Inflammatory macrophage treated with lipopolysaccharide for 4 hours (primary cell): ENCODE measurements around the gene EXOC1L.
A peak's percentile ranks its signal among the peaks of the same experiment; 100 is the strongest.
"Not testable (repeated sequence)": the region's sequence is repeated elsewhere in the genome, so short reads cannot be mapped to it uniquely, and the experiment has no call there.

ENCODE experiments used
- DNase-seq: peaks from one replicate; pipeline ENCODE4 v3.0.0-alpha.2; 2020

EXOC1L gene

DNA sequence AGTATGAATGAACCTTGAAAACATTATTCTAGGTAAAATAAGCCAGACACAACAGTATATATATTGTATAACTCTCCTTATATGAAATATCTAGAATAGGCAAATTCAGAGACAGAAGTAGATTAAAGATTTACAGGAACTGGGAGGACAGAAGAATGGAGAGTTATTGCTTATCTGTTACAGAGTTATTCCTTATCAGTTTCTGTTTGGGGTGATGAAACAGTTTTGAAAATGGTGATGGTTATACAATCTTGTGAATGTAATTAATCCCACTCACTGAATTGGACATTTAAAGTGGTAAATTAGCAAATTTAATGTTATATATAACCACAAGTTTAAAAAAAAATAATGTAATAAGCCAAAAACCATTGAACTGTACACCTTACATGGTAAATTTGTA lies 19.4 kb downstream of the EXOC1L start:
- DNase-seq = no peak

DNA sequence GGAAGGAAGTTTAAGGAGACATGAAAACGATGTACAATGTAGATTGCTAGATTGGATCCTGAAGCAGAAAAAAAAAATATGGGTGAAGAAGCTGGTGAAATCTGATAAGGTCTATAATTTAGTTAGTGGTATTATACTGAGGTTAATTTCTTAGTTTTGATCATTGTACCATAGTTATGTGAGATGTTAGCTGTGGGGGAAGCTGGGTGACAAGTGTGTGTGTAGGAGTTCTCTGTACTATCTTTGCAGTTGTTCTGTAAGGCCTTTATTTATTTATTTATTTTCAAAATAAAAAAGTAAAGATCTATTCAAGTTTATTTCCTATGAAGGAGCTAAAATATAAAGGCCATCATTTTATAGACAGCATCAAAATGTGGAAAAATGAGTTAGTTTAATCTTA lies 21.4 kb downstream of the EXOC1L start:
- DNase-seq = no peak

DNA sequence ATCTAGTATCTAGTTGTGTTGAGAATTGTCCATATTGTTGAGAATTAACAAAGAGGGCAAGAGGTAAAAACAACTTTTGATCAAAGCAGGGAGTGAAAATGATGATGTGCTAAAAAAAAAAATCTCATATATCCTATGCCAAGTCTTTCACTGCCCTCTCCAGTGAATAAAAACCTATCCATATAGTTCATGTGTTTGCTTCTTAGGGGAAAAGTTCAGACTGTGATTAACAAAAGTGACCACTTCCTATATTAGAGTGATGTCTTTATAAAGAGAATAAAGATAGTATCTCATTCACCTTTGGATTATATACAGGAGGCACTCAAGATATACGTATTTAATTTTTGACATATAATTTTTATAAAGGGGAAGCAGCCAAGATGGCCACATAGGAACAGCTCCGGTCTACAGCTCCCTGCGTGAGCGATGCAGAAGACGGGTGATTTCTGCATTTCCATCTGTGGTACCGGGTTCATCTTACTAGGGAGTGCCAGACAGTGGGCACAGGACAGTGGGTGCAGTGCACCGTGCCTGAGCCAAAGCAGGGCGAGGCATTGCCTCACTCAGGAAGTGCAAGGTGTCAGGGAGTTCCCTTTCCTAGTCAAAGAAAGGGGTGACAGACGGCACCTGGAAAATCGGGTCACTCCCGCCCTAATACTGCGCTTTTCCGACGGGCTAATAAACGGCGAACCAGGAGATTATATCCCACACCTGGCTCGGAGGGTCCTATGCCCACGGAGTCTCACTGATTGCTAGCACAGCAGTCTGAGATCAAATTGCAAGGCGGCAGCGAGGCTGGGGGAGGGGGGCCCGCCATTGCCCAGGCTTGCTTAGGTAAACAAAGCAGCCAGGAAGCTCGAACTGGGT lies 22.0 kb downstream of the EXOC1L start:
- DNase-seq = not testable (repeated sequence)

DNA sequence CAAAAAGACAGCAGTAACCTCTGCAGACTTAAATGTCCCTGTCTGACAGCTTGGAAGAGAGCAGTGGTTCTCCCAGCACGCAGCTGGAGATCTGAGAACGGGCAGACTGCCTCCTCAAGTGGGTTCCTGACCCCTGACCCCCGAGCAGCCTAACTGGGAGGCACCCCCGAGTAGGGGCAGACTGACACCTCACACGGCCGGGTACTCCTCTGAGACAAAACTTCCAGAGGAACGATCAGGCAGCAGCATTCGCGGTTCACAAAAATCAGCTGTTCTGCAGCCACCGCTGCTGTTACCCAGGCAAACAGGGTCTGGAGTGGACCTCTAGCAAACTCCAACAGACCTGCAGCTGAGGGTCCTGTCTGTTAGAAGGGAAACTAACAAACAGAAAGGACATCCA lies 22.7 kb downstream of the EXOC1L start:
- DNase-seq = not testable (repeated sequence)

DNA sequence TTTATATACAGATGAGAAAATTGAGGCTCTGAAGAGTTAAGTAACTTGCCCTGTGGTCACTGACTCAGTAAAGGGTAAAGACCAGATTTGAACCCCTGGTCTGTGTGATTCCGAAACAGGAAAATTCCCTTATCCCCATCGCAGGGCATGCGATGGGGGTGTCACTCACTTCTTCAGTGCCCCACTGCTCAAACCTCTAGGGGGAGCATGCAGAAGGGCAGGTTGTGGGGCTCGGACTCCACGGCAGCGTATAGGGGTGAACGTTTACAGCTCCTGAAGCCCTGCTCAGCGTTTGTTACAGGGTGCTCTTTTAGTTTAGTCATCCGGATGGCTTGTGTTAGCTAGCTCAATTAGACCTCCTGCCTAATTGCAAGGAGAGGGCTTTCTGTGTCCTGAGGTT lies 30.1 kb downstream of the EXOC1L start:
- DNase-seq = no peak

DNA sequence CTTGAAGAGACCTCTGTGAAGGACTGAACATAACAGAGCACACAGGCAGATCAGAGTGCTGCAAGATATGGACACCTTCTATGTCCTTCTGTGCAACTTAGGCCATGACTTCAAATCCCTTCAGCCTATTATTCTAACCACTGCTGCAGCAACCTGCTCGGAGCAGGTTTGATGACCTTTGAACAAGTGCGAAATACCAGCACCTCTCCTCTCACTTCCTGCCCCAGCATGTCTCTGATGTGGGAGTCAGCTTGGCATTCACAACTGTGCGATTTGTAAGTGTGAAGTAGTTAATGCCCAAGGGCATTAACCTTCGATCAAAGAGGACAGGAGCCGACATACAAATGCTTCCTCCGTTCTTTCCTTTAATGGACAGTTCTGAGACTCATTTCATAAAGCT lies 32.3 kb downstream of the EXOC1L start:
- no peak for DNase-seq

DNA sequence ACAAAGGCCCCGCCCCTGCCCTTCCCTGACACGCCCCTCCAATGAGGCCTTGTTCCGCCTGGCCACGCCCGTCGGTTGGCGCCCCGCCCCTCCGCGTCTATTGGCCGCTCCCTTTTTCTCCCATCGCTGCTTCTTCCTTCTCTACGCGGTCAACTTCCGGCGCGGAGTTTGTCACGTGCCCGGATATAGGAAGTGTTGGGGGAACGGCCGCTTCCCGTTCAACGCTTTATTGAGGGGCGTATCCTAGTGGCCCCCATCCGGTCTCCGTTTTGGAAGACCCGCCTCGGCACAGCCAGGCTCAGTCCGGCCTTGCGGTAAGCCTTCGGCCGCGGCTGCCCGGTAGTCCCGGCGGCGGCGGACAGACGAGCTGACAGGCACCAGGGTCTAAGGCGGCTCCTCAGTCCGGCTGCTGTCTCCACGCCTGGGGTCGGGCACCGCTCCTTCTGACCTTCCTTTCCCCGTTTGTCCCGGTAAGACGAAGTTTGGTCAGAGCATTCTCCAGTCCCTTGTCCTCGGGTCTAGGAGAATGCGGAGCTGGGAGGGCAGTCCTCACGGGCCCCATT lies 34.0 kb downstream of the EXOC1L start, which contains the start of gene EXOC1:
TSS of gene EXOC1 (plus strand) at position 165 of the 563 bp plus-strand sequence. CDS start 4,676 bp downstream, outside the sequence.
- DNase-seq = peak; percentile 98

DNA sequence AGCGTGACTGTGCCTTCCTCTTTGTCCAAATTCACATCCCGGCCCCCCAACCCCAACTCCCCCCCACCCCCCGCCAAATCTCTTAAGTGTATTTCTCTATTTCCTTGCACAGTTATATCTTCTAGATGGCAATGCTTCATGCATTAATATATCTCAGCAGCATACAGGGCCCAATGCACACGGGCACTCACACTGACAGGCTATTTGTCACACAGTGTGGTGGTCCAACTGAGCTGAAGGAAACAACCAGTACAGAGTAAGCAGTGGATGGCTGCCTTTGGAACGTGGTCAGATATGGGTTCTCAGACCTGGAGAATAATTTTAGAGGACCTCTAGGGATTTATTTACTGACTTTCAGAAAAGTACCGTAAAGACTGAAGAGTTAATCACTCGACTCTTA lies 34.5 kb downstream of the EXOC1L start:
- DNase-seq = no peak

DNA sequence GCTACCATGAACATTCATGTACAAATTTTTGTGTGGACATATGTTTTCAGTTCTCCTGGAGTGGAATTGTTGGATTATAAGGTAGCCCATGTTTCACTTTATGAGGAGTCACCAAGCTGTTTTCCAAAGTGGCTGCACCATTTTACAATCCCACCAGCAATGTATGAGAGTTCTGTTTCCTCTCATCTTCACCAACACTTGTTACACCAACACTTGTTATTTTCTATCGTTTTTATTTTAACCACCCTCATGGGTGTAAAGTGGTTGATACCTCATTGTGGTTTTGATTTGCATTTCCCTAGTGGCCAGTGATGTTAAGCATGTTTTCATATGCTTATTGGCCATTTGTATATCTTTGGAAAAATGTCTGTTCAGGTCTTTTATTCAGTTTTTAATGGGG lies 38.0 kb downstream of the EXOC1L start:
- no peak for DNase-seq

DNA sequence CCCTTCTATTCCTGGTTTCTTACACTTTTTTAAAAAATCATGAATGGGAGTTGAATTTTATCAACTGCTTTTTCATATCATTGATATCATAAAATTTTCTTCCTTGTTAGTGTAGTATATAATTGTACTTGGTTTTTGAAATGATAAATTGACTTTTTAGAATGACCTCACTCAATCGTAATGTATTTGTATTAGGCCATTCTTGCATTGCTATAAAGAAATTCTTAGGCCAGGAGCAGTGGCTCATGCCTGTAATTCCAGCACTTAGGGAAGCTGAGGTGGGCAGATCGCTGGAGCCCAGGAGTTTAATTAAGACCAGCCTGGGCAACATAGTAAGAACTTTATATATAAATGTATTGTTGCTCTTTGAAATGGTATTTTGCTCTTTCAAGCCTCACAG lies 40.1 kb downstream of the EXOC1L start:
- no peak for DNase-seq

DNA sequence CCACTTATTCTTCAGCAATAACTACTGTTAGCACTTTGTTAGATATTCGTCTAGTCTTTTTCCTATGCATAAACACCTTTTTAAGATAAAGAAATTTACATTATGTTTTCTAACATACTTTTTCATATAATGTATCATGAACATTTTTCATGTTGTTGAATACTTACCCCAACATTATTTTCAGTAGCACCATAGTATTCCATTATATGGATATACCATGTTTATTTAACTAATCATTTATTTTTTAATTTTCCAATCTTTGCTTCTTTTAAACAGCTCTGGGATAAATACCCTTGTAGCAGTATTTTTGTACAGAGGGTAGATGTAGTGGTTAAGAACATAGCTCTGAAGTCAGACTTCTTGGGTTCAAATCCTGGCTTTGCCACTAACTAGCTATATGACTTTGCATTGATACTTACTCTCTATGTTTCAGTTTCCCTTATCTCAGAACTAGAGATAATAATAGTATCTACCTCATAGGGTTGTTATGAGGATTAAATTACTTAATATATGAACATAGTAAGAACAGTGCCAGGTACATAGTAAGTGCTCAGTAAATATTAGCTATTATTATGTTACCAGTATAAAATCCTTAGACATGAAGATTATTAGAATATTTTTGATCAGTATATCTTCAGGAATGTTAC lies 45.1 kb downstream of the EXOC1L start:
- DNase-seq = no peak

DNA sequence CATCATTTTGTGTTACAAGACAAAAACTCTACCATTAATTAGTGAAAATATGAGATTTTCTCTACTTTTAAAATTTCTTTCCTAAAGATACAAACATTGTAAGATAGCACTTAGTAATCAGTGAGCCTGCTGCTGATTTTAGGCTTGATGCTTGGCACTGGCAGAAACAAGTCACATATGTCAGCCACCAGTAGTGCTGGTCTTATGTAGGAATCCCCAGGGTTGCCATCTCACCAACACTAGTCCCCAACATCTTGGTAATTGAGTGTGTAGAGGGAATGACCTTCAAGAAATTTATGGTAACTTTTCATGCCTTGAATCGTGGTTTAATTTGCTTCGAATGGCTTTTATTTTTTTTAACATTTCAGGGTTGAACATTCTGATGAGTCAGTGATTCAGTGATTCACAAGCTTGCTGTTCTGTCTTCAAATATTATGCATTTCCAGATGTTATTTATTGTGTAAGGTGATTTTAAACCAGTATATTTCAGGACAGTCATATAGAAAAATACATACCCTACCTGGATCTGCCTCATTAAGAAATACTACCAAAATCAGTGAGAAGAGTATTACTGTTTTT lies 45.7 kb downstream of the EXOC1L start:
- DNase-seq = no peak

DNA sequence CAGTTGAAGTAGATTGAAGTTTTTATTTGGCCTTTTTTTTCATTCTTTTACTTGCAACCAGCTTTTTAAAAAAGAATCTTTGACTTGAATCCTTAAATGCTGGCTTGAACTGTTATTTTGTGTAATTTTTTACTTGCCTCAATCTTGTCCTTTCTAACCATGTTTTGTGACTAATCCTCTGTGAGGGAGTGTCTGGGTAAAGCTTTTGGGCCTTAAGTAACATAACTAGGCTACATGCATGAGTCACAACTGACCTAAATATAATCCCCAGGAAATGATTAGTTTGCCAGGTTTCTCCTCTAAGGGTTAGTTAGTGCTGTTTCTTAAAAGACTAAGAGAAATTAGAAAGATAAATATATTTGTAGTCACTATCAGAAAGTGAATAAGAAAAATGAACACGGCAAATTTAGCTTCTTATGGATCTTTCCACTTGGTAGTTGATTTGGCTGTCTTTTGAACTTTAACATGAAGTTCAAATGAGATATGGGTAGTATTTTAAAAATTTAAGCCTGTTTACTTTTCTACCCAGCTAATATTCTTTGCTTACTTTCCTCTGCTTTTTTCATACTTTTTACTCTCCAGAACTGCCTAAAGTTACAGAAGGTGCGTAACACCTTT lies 46.8 kb downstream of the EXOC1L start:
- DNase-seq = peak; percentile 88

DNA sequence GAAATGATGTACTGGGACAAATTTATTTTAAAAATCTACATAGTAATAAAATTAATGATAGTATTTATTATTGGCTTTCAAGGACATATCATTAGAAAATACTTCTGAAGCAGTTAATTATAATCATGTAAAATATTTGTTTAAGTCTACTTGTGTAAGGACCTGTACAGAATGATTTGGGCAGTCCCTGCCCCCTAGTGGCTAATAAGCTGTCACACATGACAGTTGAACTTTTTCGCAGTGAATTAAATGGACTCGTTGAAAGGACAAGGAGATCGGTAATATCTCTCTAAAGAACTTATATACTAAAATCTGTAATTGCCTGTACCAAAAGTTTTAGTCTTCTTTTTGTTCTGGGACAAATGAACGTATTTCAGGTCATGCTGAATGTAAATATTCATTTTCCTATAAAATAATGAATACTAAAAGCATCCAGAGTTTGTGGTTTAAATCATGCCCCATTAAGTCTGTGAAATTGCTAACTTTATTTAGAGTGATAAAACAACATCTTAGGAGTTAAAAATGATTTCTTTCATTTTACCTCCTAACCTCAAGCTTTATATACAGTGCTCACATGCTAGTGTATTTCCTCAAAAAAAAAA lies 47.5 kb downstream of the EXOC1L start:
- peak; percentile 76 for DNase-seq

DNA sequence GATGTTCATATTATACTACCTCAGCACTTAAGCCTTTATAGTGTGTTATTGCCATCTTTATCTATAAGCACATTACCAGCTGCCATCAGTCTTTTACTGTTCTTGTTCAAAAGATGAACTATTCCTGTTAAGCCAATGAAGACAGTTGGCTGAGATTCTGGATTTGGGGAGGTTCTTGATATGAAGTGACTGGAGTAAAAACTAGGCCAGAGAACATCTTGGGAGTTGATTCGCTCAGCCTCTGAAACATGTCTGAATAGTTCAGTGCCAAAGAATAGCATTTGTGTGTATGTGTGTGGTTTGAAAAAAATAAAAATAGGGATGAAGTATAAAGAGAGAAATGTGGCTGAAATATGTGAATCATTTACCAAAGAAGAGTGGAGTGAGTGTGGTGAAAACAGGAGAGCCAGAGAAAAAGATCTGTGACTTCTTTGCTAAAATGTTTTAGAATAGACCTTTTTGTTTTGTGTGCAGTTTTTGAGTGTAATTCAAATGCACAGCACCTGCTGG lies 49.0 kb downstream of the EXOC1L start:
- DNase-seq = no peak

DNA sequence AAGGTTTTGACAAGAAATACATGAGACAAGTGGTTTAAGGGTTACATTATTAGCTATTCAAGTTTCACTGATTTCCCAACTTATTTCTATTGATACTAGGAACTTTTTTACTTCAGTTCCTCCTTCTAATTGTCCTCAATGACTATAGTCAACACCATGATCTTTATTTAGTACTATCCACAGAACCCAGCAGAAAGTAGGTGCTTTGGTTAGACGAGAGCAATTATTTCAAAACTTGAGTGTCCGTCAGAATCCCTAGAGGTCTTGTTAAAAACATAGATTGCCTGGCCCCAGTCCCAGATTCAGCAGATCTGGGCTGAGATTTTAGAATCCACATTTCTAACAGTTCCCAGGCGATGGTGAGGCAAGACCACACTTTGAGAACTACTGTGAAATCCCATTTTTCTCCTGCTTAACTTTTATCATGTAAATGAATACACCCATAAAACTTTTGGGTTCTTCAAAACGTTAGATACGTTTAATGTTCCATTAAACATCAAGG lies 51.8 kb downstream of the EXOC1L start:
- no peak for DNase-seq

DNA sequence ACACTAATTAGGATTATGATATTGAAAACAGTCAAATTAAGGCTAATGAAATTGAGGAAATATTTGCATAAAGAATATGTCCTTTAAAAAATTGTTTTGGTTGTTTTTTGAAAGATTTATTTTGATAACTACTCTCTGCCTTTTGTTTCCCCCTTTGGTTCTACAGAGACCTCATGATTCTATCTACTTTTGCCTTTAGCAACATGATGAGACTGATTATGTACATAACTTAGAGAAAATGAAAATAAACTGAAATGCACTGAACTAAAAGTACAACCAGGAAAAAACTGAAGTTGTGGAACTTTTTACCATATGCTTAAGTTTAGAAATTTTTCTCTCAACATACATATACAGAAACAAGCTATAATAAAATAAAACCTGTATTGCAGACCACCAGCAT lies 55.2 kb downstream of the EXOC1L start:
- no peak for DNase-seq

DNA sequence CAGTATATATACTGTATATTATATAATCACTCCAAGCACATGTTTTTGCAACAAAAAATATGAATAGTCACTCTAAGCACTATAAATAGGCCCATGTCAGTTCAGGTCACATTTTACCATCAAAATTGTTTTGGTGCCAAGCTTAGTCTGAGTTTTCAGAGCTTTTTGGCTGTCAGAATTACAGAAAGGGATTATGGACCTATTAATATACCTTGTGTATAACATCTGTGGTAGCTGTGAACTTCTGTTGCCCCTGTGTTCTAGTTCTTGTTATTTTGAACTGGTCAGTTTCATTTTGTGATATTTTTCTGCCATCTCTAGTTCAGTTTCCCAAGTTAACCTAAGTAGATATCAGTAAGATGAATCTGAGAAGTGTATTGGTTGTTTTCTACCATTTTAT lies 56.8 kb downstream of the EXOC1L start:
- no peak for DNase-seq

DNA sequence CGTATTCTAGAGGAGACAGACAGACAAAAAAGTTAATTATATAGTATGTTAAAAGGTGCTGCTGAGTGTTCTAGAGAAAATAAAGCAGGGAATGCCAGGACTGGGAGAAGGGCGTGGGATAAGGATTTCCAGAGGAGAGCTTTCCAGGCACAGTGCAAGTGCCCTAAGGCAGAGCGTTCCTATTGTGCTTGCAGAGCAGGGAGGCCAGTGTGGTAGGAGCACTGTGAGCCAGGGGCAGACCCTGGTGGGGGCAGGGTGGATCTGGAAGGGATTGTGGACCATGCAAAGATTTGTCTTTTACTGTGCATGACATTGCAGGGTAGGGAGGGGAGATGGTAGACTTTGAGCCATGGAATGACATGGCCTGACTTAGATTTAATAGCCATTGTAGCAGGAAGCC lies 59.6 kb downstream of the EXOC1L start:
- DNase-seq = no peak

DNA sequence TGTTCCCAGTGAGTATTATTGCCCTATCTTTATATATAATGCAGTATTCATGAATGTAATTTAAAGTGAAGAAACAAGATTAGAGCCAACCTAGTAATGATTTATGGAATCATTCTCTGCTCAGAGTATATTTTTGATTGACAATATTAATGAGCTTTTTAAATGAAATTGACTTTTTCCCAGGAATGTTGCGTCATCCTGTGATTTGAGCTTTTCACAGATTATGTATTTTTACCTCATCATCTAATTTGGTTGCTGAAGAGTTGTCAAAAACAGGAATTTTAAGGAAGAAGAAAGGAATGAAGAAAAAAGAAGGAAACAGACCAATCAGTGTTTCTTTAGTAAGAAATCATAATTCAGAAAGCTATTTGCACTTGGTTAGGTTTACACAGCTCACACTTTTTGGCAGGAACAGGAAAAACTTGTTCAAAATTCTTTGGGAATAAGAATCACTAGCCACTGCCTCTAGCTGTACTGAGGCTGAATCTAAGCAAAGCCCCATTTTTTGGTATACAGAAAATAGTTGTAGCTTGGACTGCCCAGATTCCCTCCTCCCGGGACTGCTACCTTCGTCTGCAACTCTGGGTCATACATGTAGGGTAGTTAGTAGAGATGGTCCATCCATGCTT lies 61.2 kb downstream of the EXOC1L start:
- DNase-seq = no peak

DNA sequence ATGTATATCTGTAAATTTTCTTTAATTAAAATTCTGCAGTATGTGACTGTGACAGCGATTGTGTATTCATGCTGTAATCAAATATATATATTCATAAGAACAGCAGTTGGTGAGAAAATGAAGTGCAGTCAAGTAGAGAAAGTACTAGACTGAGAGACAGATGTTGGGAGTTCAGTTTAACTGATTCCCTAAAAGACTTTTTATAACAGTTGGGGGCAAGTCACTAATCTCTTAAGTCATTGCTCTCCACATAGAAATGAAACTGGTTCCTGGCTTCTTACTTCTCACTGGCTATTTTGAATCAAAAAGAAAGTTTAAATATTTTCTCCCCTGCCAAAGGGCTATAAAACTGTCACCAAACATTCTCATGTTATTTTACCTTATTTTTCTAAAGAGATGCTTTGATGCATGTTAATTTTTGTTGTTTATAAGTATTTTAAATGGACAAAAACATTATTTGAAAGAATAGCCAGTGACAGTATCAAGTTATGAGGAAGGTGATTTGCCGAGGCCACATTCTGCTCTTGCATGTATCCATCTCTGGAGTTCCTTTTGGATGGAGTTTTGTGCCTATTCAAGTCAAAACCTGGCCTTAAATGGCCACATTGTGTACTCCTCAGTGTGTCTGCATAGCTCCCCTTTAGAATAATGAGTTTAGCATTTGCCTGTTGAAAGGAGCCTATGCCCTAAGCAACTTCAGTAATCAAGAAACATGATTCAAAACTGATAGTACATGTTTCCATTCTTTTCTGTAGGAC lies 64.7 kb downstream of the EXOC1L start:
- DNase-seq = no peak
